Activated B cell treated with CpG ODN at 0.5 μM for 24 hours (primary cell): Measurements from ENCODE around the gene PPARG. TPM values are rescaled to one million over a fixed set of nuclear protein-coding genes. Genes with fewer than 3 reads are reported as not detected.

ENCODE experiments used
- ATAC-seq: fragments of 200-7000 bp; cut with Tn5 transposase; one replicate; pipeline ENCODE4 v1.10.0; 2021; ENCODE audit warnings: low read depth, mild to moderate bottlenecking, moderate library complexity
- CTCF ChIA-PET: fragments of 350-600 bp; sonication (Branson Sonifier 250); formaldehyde crosslinking; loops from one replicate; lab custom pipeline; 2021; ENCODE audit warnings: antibody characterized with exemption; lab: Charles Lee
- POLR2A ChIA-PET: fragments of 350-600 bp; sonication (Branson Sonifier 250); formaldehyde crosslinking; loops from one replicate; lab custom pipeline; 2021; ENCODE audit warnings: antibody characterized with exemption; lab: Charles Lee
- DNase-seq: peaks from one replicate; pipeline ENCODE4 v3.0.0; 2022
- H3K27ac Mint-ChIP-seq: one replicate; pipeline ENCODE4 v1.8.0; 2020; ENCODE audit warnings: mixed read lengths
- H3K27me3 Mint-ChIP-seq: one replicate; pipeline ENCODE4 v1.8.0; 2021; ENCODE audit warnings: mixed read lengths
- H3K36me3 Mint-ChIP-seq: one replicate; pipeline ENCODE4 v1.8.0; 2021; ENCODE audit warnings: low read depth, mixed read lengths
- H3K4me1 Mint-ChIP-seq: one replicate; pipeline ENCODE4 v1.8.0; 2021; ENCODE audit warnings: mixed read lengths
- H3K4me3 Mint-ChIP-seq: one replicate; pipeline ENCODE4 v1.8.0; 2020; ENCODE audit warnings: mild to moderate bottlenecking, mixed read lengths
- H3K9me3 Mint-ChIP-seq: one replicate; pipeline ENCODE4 v1.8.0; 2020; ENCODE audit warnings: mixed read lengths
- CTCF ChIP-seq: fragments of 200-600 bp; IDR thresholded peaks from one replicate; pipeline ENCODE4 v1.8.0; 2022; ENCODE audit warnings: antibody characterized with exemption, mild to moderate bottlenecking
- intact Hi-C: fragments of 100-400 bp; cut with micrococcal nuclease; formaldehyde crosslinking; loops from one replicate; pipeline ENCODE4 v1.15.1; 2024
- total RNA-seq: library from RNA; stranded (reverse); gene quantifications from 2 replicates; pipeline ENCODE4 v1.2.3, GENCODE V29; 2022

Gene PPARG
- total RNA-seq, 1 donor from 2014 or later, result not detected

GRCh38 chr3:12356996-12357395 is 68.1 kb downstream of the PPARG start:
- CTCF ChIA-PET, result no interaction called here
- H3K9me3 Mint-ChIP-seq, result peaks cover 2% of the 10 kb centered on the region
- H3K4me3 Mint-ChIP-seq, result no peak overlapping the region
- POLR2A ChIA-PET, result no interaction called here
- no peaks in the 10 kb centered on the region for H3K36me3 Mint-ChIP-seq
- H3K27ac Mint-ChIP-seq, result no peak overlapping the region
- ATAC-seq, result no peak
- DNase-seq, result no peak
- no peak for TF ChIP-seq CTCF
- intact Hi-C loops, result no loop called here
- H3K27me3 Mint-ChIP-seq, result no peaks in the 10 kb centered on the region
- H3K4me1 Mint-ChIP-seq, result no peaks in the 10 kb centered on the region

- ChIA-PET CTCF (no interaction called here), POLR2A (no interaction called here)
- no peak for TF ChIP-seq CTCF
- Mint-ChIP-seq H3K4me1 (no peaks in the 10 kb centered on the region), H3K9me3 (peaks cover 2% of the 10 kb centered on the region), H3K27ac (no peak overlapping the region), H3K27me3 (no peaks in the 10 kb centered on the region), H3K4me3 (no peak overlapping the region), H3K36me3 (no peaks in the 10 kb centered on the region)
- ATAC-seq, result no peak
- DNase-seq, result no peak
- intact Hi-C loops, result no loop called here
These were observed 68.6 kb downstream of the PPARG start for GRCh38 chr3:12357456-12357855.

- CTCF ChIA-PET, result no interaction called here
- peaks cover 6% of the 10 kb centered on the region for H3K9me3 Mint-ChIP-seq
- H3K27me3 Mint-ChIP-seq, result peaks cover 3% of the 10 kb centered on the region
- no peak for DNase-seq
- no peak for TF ChIP-seq CTCF
- intact Hi-C loops, result no loop called here
- POLR2A ChIA-PET, result interaction anchor here (0.8 kb wide), 1 partner anchor 107 kb away, joined by 3 read pairs; no protein-coding TSS in a partner anchor
- no peaks in the 10 kb centered on the region for H3K36me3 Mint-ChIP-seq
- no peak overlapping the region for H3K27ac Mint-ChIP-seq
- peaks cover 6% of the 10 kb centered on the region for H3K4me1 Mint-ChIP-seq
- no peak overlapping the region for H3K4me3 Mint-ChIP-seq
- ATAC-seq, result no peak
These were observed 74.7 kb downstream of the PPARG start for GRCh38 chr3:12363397-12364195.

GRCh38 chr3:12367346-12367745 is 78.5 kb downstream of the PPARG start:
- Mint-ChIP-seq H3K4me3 (no peak overlapping the region), H3K27me3 (peaks cover 11% of the 10 kb centered on the region), H3K27ac (no peak overlapping the region), H3K4me1 (peaks cover 6% of the 10 kb centered on the region), H3K36me3 (no peaks in the 10 kb centered on the region), H3K9me3 (peaks cover 4% of the 10 kb centered on the region)
- ATAC-seq (no peak), DNase-seq (no peak)
- intact Hi-C loops, result no loop called here
- POLR2A ChIA-PET, result no interaction called here
- TF ChIP-seq CTCF, result no peak
- CTCF ChIA-PET, result no interaction called here

- intact Hi-C loops, result no loop called here
- H3K4me1 Mint-ChIP-seq, result peaks cover 1% of the 10 kb centered on the region
These were observed 80.2 kb downstream of the PPARG start for GRCh38 chr3:12369029-12369428.

More at GRCh38 chr3:12369029-12369428, 80.2 kb downstream of the PPARG start:
- no peak for ATAC-seq
- Mint-ChIP-seq H3K4me3 (no peak overlapping the region), H3K27me3 (peaks cover 14% of the 10 kb centered on the region), H3K36me3 (no peaks in the 10 kb centered on the region), H3K27ac (no peak overlapping the region), H3K9me3 (peaks cover 4% of the 10 kb centered on the region)
- CTCF ChIA-PET, result no interaction called here
- TF ChIP-seq CTCF, result no peak
- no peak for DNase-seq
- POLR2A ChIA-PET, result interaction anchor here (0.6 kb wide), 1 partner anchor 98 kb away, joined by 4 read pairs; no protein-coding TSS in a partner anchor
